SK-N-SH (cell line): ENCODE data around the gene ZCCHC7. TPM values are rescaled to one million over a fixed set of nuclear protein-coding genes. Genes with fewer than 3 reads are reported as not detected.

ENCODE experiments used
- CTCF ChIA-PET: fragments of 300-600, 350-600 bp; formaldehyde crosslinking; extraction: SDS; loops from one replicate; lab custom pipeline; 2021; lab: Yijun Ruan, JAX
- POLR2A ChIA-PET: fragments of 350-600 bp; sonication (Branson Sonifier 250); formaldehyde crosslinking; extraction: SDS; loops from one replicate; lab custom pipeline; 2020; ENCODE audit warnings: antibody characterized with exemption, inconsistent platforms; lab: Yijun Ruan, JAX
- DNase-seq: peaks from one replicate; pipeline ENCODE4 v3.0.0; 2012
- H2AFZ ChIP-seq: fragments of 200-600 bp; sonication (generic); 2 replicates; pipeline ENCODE4 v1.8.1; 2016; ENCODE audit warnings: antibody characterized with exemption, mild to moderate bottlenecking, low read depth
- H3F3A ChIP-seq: fragments of 200-600 bp; sonication (generic); replicated peaks from 2 replicates; pipeline ENCODE3; 2016; ENCODE audit warnings: antibody characterized with exemption, mild to moderate bottlenecking; ENCODE audit not compliant: insufficient read depth
- H3K27ac ChIP-seq, 2 experiments: fragments of 200-500 bp in 1 of 2; fragments of 200-600 bp in 1 of 2; sonication (Bioruptor generic) in 1 of 2; sonication (generic), shearing (Covaris generic) in 1 of 2; 2 replicates each; pipeline versions ENCODE4 v1.5.1 to v1.6.1; 2014 to 2016; ENCODE audit warnings: low read depth in 2 of 2, inconsistent platforms in 1 of 2, low read length in 1 of 2, mild to moderate bottlenecking in 1 of 2, mixed read lengths in 1 of 2
- H3K27me3 ChIP-seq: fragments of 200-600 bp; sonication (generic), shearing (Covaris generic); 2 replicates; pipeline ENCODE4 v1.6.1; 2016; ENCODE audit warnings: mixed run types; ENCODE audit not compliant: insufficient read depth
- H3K36me3 ChIP-seq, 2 experiments: fragments of 200-500 bp in 1 of 2; fragments of 200-600 bp in 1 of 2; sonication (Bioruptor generic) in 1 of 2; sonication (generic) in 1 of 2; replicated peaks in 1 of 2; 2 replicates each; pipeline versions ENCODE3 to v1.5.1; 2014 to 2016; ENCODE audit warnings: low read length in 1 of 2, mild to moderate bottlenecking in 1 of 2; ENCODE audit not compliant: insufficient read depth in 2 of 2, control insufficient read depth in 1 of 2
- H3K4me1 ChIP-seq, 2 experiments: fragments of 200-500 bp in 1 of 2; fragments of 200-600 bp in 1 of 2; sonication (Bioruptor generic) in 1 of 2; sonication (generic), shearing (Covaris generic) in 1 of 2; 2 replicates each; pipeline versions ENCODE4 v1.5.1 to v1.6.1; 2014 to 2016; ENCODE audit warnings: low read depth in 1 of 2, low read length in 1 of 2, mixed run types in 1 of 2; ENCODE audit not compliant: insufficient read depth in 2 of 2, control insufficient read depth in 1 of 2
- H3K4me2 ChIP-seq: fragments of 200-600 bp; sonication (generic), shearing (Covaris generic); 2 replicates; pipeline ENCODE4 v1.6.1; 2017; ENCODE audit warnings: mixed run types
- H3K4me3 ChIP-seq, 2 experiments: fragments of 200-500 bp in 1 of 2; fragments of 200-600 bp in 1 of 2; sonication (Bioruptor generic) in 1 of 2; sonication (generic), shearing (Covaris generic) in 1 of 2; 2 replicates each; pipeline versions ENCODE4 v1.5.1 to v1.8.1; 2014 to 2016; ENCODE audit warnings: low read depth in 2 of 2, inconsistent platforms in 1 of 2, low read length in 1 of 2, mild to moderate bottlenecking in 1 of 2, mixed read lengths in 1 of 2, moderate library complexity in 1 of 2
- H3K79me2 ChIP-seq: fragments of 200-600 bp; sonication (generic); 2 replicates; pipeline ENCODE4 v1.8.1; 2017; ENCODE audit warnings: mild to moderate bottlenecking; ENCODE audit not compliant: insufficient read depth
- H3K9ac ChIP-seq: fragments of 200-600 bp; sonication (generic); 2 replicates; pipeline ENCODE4 v1.6.1; 2017; ENCODE audit warnings: mixed run types
- H3K9me2 ChIP-seq: fragments of 200-600 bp; sonication (generic); 2 replicates; pipeline ENCODE4 v1.6.1; 2017; ENCODE audit warnings: mixed run types
- H3K9me3 ChIP-seq: fragments of 200-600 bp; sonication (generic); 2 replicates; pipeline ENCODE4 v1.6.1; 2017; ENCODE audit warnings: mixed run types, mild to moderate bottlenecking, moderate library complexity
- H4K20me1 ChIP-seq: fragments of 200-600 bp; sonication (generic); 2 replicates; pipeline ENCODE4 v1.6.1; 2017; ENCODE audit warnings: mild to moderate bottlenecking, mixed run types; ENCODE audit not compliant: insufficient read depth
- EZH2phosphoT487 ChIP-seq: fragments of 200-600 bp; sonication (generic); IDR thresholded peaks from 2 replicates; pipeline ENCODE4 v1.6.1; 2017; ENCODE audit warnings: low read depth, mixed run types, mild to moderate bottlenecking, antibody characterized with exemption, moderate library complexity, borderline replicate concordance
- FOSL2 ChIP-seq: IDR thresholded peaks from 2 replicates; pipeline ENCODE4 v1.4.0; 2012; ENCODE audit warnings: low read depth, mild to moderate bottlenecking, moderate library complexity, borderline replicate concordance
- FOXJ3 ChIP-seq: sonication (generic); formaldehyde crosslinking; IDR thresholded peaks from 2 replicates; pipeline ENCODE4 v1.5.1; 2020; ENCODE audit warnings: mild to moderate bottlenecking, missing genetic modification reagents
- GATA2 ChIP-seq: sonication (generic); formaldehyde crosslinking; IDR thresholded peaks from 2 replicates; pipeline ENCODE4 v1.5.0; 2020; ENCODE audit warnings: mild to moderate bottlenecking, missing genetic modification reagents
- IRF3 ChIP-seq: fragments of 150-350 bp; IDR thresholded peaks from 2 replicates; pipeline ENCODE4 v1.6.1; 2016; ENCODE audit warnings: mild to moderate bottlenecking, low read depth, low read length
- JUND ChIP-seq: IDR thresholded peaks from 2 replicates; pipeline ENCODE4 v1.4.0; 2012
- MAX ChIP-seq: IDR thresholded peaks from 2 replicates; pipeline ENCODE4 v1.4.0; 2012; ENCODE audit warnings: low read depth
- NFIC ChIP-seq: IDR thresholded peaks from 2 replicates; pipeline ENCODE4 v1.4.0; 2012; ENCODE audit warnings: borderline replicate concordance
- PBX3 ChIP-seq: IDR thresholded peaks from 2 replicates; pipeline ENCODE4; 2012
- REST ChIP-seq: IDR thresholded peaks from 2 replicates; pipeline ENCODE4 v1.6.1; 2012; ENCODE audit warnings: mild to moderate bottlenecking, low read depth, low read length, moderate library complexity
- RXRA ChIP-seq: IDR thresholded peaks from 2 replicates; pipeline ENCODE4 v1.4.0; 2012; ENCODE audit warnings: low read depth, mild to moderate bottlenecking, borderline replicate concordance
- SIN3A ChIP-seq: IDR thresholded peaks from 2 replicates; pipeline ENCODE4 v1.6.1; 2012; ENCODE audit warnings: low read depth, mild to moderate bottlenecking, low read length, moderate library complexity, borderline replicate concordance
- SMC3 ChIP-seq: IDR thresholded peaks from 2 replicates; pipeline ENCODE4 v1.6.1; 2012; ENCODE audit warnings: low read depth, low read length, improper control_type of control experiment
- USF2 ChIP-seq: fragments of 150-350 bp; IDR thresholded peaks from 2 replicates; pipeline ENCODE4 v1.6.1; 2017; ENCODE audit warnings: antibody characterized with exemption, low read length, low read depth, borderline replicate concordance
- ZBTB33 ChIP-seq: IDR thresholded peaks from 2 replicates; pipeline ENCODE4 v1.4.0; 2012; ENCODE audit warnings: low read depth, borderline replicate concordance
- WGBS: methylation state at CpG from one replicate; pipeline ENCODE4 v1.1.6; 2017; ENCODE audit warnings: low lambda C conversion rate; 5-methylcytosine and 5-hydroxymethylcytosine counted together
- polyA plus RNA-seq, 3 experiments: library from polyadenylated mRNA; depleted of rRNA; stranded (reverse); fragments of >200 nt; gene quantifications; 2 replicates each; pipeline ENCODE4 v1.2.3, GENCODE V29; 2012

The ZCCHC7 gene
- polyA plus RNA-seq, 1 of the 3 experiments (the other 2 are of a cell fraction): 12.6 TPM

GRCh38 chr9:37198039-37198729 lies 77.8 kb downstream of the ZCCHC7 start:
- TF ChIP-seq SIN3A (no peak), PBX3 (no peak), FOXJ3 (CRISPR knock-in tag) (no peak)
- no peak for DNase-seq
- peak overlapping the region; percentile 57; the same call in 1 of the 2 replicates for H3K4me2 ChIP-seq
- peaks cover 48% of the 10 kb centered on the region for H3F3A ChIP-seq
- peaks cover 23% of the 10 kb centered on the region; the same call in 1 of the 2 replicates for H3K79me2 ChIP-seq
- peaks cover 19 to 44% of the 10 kb centered on the region in 2 experiments for H3K4me1 ChIP-seq
- peaks cover 0 to 17% of the 10 kb centered on the region in 2 experiments for H3K36me3 ChIP-seq
- WGBS: 87% methylated on average over 2 of the region's 2 CpGs
- POLR2A ChIA-PET: no interaction called here
- H3K9me3 ChIP-seq: no peaks in the 10 kb centered on the region
- H3K9ac ChIP-seq: no peak overlapping the region; the same call in 1 of the 2 replicates
- no peaks in the 10 kb centered on the region for H4K20me1 ChIP-seq
- CTCF ChIA-PET: no interaction called here
- H3K4me3 ChIP-seq: no peak overlapping the region
- no peaks in the 10 kb centered on the region for H3K27me3 ChIP-seq
- H2AFZ ChIP-seq: no peak overlapping the region
- no peaks in the 10 kb centered on the region for H3K9me2 ChIP-seq
- peak overlapping the region; percentile 67 to 76 for H3K27ac ChIP-seq

GRCh38 chr9:37198831-37199230 lies 78.5 kb downstream of the ZCCHC7 start:
- Histone ChIP-seq H3K27ac (peak overlapping the region in 1 of 2 experiments; percentile 67; a peak in 2 of 4 replicates), H3K79me2 (peaks cover 28% of the 10 kb centered on the region; the same call in 1 of the 2 replicates), H2AFZ (no peak overlapping the region), H3K9me3 (no peaks in the 10 kb centered on the region), H4K20me1 (no peaks in the 10 kb centered on the region), H3K4me2 (no peak overlapping the region), H3F3A (peaks cover 48% of the 10 kb centered on the region), H3K4me3 (no peak overlapping the region), H3K36me3 (peaks cover 0 to 20% of the 10 kb centered on the region in 2 experiments), H3K9ac (no peak overlapping the region), H3K9me2 (no peaks in the 10 kb centered on the region), H3K27me3 (no peaks in the 10 kb centered on the region), H3K4me1 (peaks cover 19 to 44% of the 10 kb centered on the region in 2 experiments)
- no peak for DNase-seq
- WGBS: 92% methylated on average over 1 of the region's 1 CpG
- CTCF ChIA-PET: no interaction called here
- TF ChIP-seq FOXJ3 (CRISPR knock-in tag) (no peak), GATA2 (CRISPR knock-in tag) (no peak), SMC3 (no peak), EZH2phosphoT487 (no peak), IRF3 (no peak), JUND (no peak), RXRA (no peak), MAX (no peak), ZBTB33 (no peak), FOSL2 (no peak), NFIC (no peak), SIN3A (no peak), USF2 (no peak), REST (no peak)
- POLR2A ChIA-PET: no interaction called here
